Renal pelvis (tissue), 4 donors: ENCODE measurements around the gene OSBPL6. TPM values are rescaled to one million over a fixed set of nuclear protein-coding genes. Genes with fewer than 3 reads are reported as not detected.

ENCODE experiments used
- DNase-seq: peaks from one replicate; pipeline ENCODE4 v3.0.0-alpha.2; 2013
- polyA plus RNA-seq, 3 donors: library from polyadenylated mRNA; unstranded; fragments of 120-200 nt; gene quantifications; one replicate each; pipeline ENCODE4 v1.2.1, GENCODE V29; 2013; ENCODE audit not compliant: insufficient read length in 3 of 3

OSBPL6 gene
- polyA plus RNA-seq, 3 donors = 6.0 to 6.9 (median 6.5) TPM

GRCh38 chr2:178237488-178238153 is 43.3 kb downstream of the OSBPL6 start:
- DNase-seq = no peak

GRCh38 chr2:178238154-178238521 is 43.8 kb downstream of the OSBPL6 start:
- DNase-seq = no peak

- DNase-seq = no peak
These were observed 44.4 kb downstream of the OSBPL6 start for GRCh38 chr2:178238750-178239149.

DNA sequence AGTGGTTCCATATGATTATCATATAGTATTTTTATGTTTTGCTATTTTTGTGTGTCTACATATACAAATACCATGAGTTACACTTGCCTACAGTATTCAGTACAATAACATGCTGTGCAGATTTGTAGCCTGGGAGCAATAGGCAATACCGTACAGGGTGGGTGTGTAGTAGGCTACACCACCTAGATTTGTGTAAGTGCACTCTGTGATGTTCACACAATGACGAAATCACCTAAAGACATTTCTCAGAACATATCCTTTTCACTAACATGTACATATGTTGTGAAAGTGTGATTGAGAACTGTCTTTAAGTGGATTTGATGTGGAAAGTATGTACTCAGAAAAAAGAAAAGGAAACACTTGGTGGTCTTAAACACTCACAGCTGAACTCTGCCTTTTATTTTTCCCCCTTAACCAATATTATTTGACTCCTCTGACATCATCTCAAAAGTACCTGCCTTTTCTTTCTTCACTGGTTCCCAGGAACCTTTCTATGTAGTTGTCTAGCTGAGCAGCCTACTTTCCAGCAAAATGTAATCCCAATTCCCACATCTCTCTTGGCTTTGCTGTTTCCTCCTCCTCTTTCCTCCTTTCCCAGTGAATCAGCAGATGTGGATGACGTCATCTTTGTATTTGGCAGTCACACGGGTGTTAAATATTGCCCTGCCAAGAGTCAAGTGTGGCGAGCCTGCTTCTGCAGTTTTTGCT is 47.7 kb downstream of the OSBPL6 start:
- DNase-seq = peak; percentile 60

- DNase-seq = no peak
These were observed 48.2 kb downstream of the OSBPL6 start for GRCh38 chr2:178242552-178242883.

- DNase-seq = no peak
These were observed 49.6 kb downstream of the OSBPL6 start for GRCh38 chr2:178243961-178244360.

- no peak for DNase-seq
These were observed 50.5 kb downstream of the OSBPL6 start for GRCh38 chr2:178244777-178245176.

DNA sequence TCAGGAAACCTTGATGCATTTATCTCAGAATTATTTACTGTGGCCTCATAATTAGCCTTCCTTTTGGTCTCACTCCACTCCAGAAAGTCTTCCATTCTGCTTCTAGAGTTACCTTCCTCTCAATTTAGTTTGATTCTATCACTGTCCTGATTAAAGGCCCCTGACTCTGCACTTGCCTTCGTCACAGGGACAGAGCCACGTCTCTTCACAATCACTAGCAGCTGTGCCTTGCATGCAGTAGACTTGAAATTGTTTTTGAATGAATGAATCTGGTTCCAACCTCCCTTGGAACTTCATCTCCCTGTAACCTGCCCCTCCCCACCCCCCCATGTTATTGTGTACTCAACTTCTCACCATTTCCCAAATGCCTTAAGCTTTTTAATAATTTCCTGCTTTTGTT is 52.4 kb downstream of the OSBPL6 start:
- no peak for DNase-seq

DNA sequence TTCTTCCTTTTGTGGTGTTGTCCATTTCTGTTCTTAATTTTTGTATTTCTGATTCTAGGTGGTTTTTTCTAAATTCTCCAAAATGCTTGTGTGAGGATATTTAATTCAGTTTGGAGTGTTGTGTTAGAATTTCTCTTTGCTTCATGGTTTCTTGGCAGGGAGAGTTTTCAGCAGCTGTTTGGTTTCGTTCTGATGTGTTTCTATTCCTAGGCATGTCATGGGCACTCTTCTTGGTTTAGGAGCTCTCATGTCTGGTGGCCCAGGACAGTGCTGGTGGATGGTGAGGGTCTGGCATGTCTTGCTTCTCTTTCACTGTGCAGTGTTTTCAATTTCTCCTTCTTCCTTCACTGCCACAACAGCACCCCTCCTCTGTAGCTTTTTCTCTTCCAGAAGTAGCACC is 52.9 kb downstream of the OSBPL6 start:
- DNase-seq = no peak

GRCh38 chr2:178250429-178250828 is 56.1 kb downstream of the OSBPL6 start:
- no peak for DNase-seq

- peak; percentile 21 for DNase-seq
These were observed 57.0 kb downstream of the OSBPL6 start for GRCh38 chr2:178251151-178251955.

- no peak for DNase-seq
These were observed 62.2 kb downstream of the OSBPL6 start for GRCh38 chr2:178256382-178257042.

DNA sequence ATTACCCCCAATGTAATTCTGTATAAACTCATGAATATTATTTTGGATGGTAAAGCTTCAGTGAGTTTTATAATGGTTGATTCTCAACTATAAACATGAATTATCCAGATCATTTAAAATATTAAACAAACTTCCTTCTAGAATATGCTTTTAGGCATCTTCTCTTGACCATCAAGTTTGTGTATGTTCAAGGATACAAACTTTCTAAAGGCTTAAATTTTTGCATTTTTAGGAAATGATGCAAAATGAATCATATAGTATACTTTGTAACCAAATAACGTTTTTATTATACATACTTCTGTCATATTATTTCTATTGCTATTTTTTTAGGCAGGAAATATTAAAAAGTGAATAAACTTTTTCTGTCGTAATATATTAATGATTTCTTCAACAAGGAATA is 62.8 kb downstream of the OSBPL6 start:
- no peak for DNase-seq

DNA sequence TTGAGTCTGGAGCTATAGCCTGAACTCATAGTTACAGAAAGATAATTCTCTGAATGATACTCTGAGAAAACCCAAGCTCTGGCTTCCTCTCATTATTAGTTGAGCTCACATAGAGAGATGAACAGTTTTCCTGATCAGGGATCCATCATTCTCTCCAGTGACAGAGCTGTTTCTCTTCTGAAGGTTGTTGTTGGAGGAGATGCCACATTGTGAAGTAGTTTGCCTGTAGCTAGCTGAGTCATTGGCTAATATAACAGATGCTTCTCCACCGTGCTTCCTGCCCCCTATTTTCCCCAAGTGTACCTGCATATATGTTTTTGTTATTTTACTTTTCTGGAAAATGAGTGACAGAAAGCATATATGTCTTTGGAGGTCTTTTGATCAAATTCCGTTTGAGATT is 64.6 kb downstream of the OSBPL6 start:
- no peak for DNase-seq

DNA sequence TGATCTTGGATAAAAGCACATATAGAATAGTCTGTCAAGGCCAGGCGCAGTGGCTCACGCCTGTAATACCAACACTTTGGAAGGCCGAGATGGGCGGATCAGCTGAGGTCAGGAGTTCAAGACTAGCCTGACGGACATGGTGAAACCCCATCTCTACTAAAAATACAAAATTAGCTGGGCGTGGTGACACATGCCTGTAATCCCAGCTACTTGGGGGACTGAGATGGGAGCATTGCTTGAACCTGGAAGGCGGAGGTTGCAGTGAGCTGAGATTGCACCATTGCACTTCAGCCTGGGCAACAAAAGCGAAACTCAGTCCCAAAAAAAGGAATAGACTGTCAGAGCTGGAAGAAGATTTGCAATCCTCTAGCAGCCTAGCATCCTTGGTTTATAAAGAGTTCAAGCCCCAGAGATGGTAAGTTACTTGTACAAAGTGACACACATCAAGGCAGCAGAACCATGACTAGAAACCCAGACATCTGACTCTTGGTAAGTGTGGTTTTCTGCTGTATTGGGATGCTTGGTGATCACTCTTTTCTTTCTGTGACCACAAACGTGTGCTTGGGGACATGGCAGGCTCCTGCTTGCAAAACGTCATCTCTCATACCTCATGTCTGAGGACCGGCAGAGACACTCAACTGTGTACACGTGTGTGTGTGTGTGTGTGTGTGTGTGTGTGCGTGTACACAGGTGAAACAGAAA is 69.0 kb downstream of the OSBPL6 start:
- DNase-seq = no peak

DNA sequence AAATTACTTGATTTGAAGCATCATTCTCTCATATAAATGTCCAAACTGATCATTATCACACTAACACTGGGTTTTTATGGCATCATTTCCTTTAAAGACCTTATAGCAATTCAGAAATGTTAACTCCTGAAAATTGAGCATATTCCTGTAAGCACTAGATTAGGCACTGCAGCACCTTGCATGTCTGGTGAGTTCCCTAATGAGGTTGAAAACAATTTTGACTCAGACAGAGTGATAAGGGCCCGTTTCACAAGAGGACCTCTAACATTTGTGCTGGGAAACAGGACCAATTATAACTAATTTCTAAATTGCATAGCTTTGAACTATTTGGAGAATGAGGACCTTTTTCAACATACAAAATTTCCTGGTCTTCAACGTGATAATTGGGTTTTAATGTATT is 69.9 kb downstream of the OSBPL6 start:
- no peak for DNase-seq

DNA sequence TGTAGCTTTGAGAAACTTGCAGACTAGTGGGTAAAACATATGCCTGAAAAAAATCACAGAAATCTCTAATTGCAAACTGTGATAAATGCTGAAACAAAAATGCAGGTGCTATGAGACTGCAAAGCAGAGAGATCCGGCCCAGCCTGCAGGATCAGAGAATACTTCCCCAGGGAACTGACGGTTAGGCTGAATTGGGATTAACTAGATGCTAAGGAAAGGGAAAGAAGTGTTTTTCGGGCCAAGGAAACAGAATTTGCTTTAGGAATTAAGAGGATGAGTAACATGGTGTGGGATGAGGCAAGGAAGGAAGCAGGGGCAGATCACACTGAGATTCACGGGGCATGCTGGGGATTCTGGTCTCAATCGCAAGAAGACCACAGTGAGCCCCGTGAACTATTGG is 71.5 kb downstream of the OSBPL6 start:
- DNase-seq = no peak

GRCh38 chr2:178266445-178266844 is 72.1 kb downstream of the OSBPL6 start:
- DNase-seq = no peak

- DNase-seq = no peak
These were observed 73.3 kb downstream of the OSBPL6 start for GRCh38 chr2:178267660-178268059.

GRCh38 chr2:178268435-178268834 is 74.1 kb downstream of the OSBPL6 start:
- no peak for DNase-seq

GRCh38 chr2:178269438-178270224 is 75.3 kb downstream of the OSBPL6 start:
- DNase-seq = no peak
